Suppressor macrophage treated with lipopolysaccharide for 1 hour (primary cell): ENCODE data around the gene OR3A2.
A peak's percentile ranks its signal among the peaks of the same experiment; 100 is the strongest.
"Not testable (repeated sequence)": the region's sequence is repeated elsewhere in the genome, so short reads cannot be mapped to it uniquely, and the experiment has no call there.

Experiments used
- DNase-seq, 3 donors: peaks; one replicate each; pipeline ENCODE4 v3.0.0-alpha.2; 2020 to 2022

Gene OR3A2

DNA sequence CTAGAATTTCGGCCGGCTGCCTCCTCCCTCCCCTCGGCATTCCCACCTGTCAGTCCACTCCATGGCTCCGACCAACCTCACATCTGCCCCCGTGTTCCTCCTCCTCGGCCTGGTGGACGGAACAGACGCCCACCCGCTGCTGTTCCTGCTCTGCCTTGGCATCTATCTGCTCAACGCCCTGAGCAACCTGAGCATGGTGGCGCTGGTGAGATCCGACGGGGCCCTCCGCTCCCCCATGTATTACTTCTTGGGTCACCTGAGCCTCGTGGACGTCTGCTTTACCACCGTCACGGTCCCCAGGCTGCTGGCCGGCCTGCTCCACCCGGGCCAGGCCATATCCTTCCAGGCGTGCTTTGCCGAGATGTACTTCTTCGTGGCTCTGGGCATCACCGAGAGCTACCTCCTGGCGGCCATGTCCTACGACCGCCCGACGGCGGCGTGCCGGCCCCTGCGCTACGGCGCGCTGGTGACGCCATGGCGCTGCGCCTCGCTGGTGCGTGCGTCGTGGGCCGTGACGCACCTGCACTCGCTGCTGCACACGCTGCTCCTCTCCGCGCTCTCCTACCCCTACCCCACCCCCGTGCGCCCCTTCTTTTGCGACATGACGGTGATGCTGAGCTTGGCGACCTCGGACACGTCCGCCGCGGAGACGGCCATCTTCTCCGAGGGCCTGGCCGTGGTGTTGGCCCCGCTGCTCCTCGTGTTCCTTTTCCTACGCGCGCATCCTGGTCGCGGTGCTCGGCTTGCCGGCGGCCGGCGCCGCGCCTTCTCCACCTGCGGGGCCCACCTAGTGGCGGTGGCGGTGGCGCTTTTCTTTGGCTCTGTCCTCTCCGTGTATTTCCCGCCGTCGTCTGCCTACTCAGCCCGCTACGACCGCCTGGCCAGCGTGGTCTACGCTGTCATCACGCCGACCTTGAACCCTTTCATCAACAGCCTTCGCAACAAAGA is at the start of gene OR3A2:
Gene OR3A2 (minus strand): TSS at position 440 of the 948 bp plus-strand sequence.
- DNase-seq, result peak in 1 of 3 donors; percentile 13

DNA sequence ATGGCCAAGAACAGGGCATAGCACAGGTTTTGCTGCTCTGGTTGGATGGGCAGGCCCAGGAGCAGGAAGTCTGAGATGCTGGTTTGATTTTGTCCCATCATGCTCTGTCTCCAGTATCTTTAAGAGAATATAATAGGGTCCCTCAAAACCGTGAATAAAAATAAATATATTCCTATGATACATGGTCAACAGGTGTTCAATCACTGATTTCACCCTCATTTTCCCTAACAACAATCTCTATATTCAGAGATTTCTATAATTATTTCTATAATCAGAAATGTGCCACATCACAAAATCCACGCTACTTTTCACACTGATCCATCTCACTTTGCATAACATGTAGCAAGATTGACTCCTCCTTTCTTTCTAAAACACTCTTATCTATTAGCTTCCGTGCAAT is 47.6 kb upstream of the OR3A2 start, which contains the start of gene OR1E2:
Gene OR1E2 (minus strand): TSS at position 101 of the 400 bp plus-strand sequence. CDS start 0 bp downstream, at position 101.
- DNase-seq, result no peak

DNA sequence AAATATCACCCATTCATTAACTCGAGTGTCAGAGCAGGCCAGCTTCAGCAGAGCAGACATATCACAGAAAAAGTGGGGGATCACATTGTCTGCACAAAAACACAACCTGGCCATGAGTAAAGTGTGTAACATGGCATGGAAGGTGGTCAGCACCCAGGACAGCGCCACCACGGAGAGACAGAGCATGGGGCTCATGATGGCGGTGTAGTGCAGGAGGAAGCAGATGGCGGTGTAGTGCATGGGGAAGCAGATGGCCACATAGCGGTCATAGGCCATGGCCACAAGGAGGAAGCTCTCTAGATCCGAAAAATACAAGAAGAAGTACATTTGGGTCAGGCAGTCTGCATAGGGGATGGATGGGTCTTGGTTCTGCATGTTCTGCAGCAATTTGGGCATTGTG is 47.1 kb upstream of the OR3A2 start:
- DNase-seq, result peak; percentile 48 to 63 (median 62)

DNA sequence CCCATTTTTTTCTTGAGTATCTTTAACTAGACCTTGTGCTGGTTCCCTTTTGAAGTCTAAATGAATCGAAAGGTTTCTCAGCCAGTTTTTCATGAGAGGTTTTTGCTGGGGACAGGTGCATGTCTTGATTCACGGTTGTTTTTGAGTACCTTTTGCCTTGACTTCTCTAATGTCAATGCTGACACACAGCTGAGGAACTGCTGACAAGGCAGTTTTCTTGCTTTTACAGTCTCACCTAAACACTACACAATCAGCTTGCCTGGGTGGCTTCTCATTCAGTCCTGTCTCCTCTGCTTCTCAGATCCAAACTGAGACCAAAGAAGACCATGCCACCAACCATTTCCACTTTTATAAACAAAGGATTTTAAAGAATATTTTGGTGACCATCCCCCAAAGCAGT is 32.1 kb upstream of the OR3A2 start:
- no peak for DNase-seq

DNA sequence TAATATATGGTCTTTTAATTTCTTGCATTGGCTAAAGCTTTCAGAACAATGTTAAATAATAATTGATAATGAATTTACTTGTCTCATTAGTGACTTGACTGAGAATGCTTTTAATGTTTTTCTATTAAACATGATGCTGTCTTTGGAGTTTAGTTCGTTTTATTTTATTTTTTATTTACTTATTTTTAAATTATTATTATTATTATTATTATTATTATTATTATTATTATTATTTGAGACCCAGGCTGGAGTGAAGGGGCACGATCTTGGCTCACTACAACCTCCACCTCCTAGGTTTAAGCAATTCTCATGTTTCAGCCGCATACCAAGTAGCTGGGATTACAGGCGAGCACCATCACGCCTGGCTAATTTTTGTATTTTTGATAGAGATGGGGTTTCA is 29.5 kb upstream of the OR3A2 start:
- no peak for DNase-seq

DNA sequence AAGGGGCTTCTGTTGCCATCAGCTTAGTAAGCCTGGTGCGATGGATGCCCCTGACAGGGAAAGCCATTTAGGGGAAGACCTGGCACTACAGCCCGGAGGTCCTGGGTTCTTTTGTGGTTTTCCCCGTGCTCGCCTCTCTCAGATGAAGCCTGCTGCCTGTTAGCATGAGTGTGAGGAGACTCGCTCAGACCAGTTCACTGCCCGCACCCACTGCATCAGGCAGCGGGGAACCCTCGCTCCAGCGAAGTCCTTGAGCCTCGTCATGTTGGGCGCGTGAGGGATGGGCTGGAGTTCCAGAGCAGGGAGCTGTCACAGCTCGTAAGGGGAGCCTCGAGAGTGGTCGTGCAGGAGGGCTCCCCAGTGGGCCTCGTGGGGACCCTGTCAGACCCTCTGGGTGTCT is 26.1 kb upstream of the OR3A2 start:
- DNase-seq, result not testable (repeated sequence)

DNA sequence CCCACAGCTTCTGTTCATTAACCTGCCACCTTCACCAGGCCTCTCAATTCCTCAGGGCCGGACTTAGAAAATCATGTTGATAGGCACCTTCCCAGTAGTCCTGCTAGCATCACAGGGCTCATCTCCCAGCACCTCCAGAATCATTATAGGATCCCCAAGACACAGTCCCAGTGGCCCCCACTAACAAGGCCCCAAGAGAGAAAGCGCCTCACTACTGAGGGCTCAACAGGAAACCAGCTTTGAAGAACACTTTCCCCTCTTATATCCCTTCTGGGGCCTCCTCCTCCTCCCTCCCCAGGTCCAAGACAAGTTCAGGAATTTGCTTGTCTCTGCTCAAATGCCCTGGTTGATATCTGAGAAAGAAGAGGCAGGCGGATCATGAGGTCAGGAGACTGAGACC is 25.0 kb upstream of the OR3A2 start, which contains the start of gene OR3A3:
Gene OR3A3 (plus strand): TSS at position 301 of the 400 bp plus-strand sequence.
- no peak for DNase-seq

DNA sequence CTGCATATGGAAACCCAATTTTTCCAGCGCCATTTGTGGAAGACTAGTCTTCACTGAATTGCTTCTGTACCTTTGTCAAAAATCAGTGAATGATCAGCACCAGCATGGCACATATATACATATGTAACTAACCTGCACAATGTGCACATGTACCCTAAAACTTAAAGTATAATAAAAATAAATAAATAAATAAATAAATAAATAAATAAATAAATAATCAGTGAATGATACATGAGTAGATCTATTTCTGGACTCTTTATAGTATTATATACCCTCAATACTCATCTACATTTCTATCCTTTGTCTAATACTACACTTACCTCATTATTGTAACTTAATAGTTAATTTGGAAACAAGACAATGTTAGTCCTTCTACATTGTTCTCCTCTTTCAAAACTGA is 17.7 kb upstream of the OR3A2 start:
- DNase-seq, result not testable (repeated sequence)

DNA sequence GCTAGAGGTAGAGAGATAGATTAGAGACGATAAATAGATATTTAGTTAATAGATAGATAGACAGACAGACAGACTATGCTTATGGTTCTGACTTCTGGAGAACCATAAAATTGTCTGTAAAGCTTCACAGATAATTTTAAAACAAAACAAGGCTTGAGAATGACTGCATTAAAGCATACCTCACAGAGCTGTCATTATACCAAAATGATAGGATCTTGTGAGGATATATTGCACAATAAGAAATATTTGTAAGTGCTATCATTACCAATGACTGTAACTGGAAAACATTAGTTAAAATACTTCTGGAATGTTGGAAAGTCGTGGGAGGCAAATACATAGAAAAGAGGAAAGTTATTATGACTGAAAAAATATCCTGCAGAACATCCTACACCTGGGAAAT is 15.7 kb upstream of the OR3A2 start:
- no peak for DNase-seq

DNA sequence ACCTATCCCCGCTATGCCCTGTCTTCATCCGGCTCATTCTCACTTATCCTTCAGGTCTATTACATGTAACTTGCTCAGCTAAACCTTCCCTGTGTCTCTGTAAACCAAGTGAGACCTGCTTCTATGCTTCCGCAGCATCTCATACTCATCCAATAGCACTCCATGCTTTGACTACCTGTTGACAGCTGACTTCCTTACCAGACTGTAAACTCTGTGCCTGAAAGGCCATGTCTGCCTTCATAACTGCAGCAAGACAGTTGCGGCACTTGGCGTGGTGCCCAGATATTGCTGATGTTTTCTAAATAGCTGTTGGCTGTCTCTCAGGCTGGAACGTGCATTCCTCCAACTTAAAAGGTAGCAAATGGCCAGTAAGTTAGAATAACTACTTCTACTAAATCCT is 13.9 kb upstream of the OR3A2 start:
- no peak for DNase-seq

DNA sequence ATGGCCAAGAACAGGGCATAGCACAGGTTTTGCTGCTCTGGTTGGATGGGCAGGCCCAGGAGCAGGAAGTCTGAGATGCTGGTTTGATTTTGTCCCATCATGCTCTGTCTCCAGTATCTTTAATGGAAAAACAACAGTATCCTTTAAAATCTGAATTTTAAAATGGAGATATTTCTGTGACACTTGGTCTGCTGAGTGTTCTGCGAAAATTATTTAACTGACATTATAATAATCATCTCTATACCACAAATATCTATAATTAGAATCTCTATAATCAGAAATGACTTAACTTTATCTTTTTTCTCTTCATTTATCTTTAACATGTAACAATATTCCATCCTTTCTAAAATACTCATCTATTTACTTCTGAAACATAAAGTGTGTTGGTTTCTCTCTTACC is 12.2 kb upstream of the OR3A2 start, which contains the start of gene OR1E1:
Gene OR1E1 (minus strand): TSS at position 101 of the 400 bp plus-strand sequence. CDS start 0 bp downstream, at position 101.
- no peak for DNase-seq

DNA sequence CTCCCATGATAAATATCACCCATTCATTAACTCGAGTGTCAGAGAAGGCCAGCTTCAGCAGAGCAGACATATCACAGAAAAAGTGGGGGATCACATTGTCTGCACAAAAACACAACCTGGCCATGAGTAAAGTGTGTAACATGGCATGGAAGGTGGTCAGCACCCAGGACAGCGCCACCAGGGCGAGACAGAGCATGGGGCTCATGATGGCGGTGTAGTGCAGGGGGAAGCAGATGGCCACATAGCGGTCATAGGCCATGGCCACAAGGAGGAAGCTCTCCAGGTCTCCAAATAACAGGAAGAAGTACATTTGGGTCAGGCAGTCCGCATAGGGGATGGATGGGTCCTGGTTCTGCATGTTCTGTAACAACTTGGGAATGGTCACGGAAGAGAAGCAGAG is 11.7 kb upstream of the OR3A2 start:
- DNase-seq, result peak in 2 of 3 donors; percentile 17 to 36

DNA sequence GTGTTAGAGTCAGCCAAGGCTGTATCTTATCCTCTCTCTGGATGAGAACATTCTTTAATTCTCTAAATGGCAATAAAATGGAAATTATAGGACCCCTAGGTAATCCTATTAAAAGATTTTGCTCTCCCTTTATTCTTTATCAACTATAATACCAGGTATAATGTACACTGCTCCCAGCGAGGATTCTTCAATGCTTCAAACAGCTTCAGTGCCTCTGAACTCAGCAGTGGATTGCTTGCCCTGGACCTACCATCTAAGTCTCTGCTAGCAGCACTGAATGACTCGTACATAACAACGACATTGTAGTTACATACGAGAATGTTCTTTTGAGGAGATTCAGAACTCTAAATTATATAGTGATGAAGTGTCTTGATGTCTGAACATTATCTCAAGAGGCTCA is 3.7 kb upstream of the OR3A2 start:
- no peak for DNase-seq

DNA sequence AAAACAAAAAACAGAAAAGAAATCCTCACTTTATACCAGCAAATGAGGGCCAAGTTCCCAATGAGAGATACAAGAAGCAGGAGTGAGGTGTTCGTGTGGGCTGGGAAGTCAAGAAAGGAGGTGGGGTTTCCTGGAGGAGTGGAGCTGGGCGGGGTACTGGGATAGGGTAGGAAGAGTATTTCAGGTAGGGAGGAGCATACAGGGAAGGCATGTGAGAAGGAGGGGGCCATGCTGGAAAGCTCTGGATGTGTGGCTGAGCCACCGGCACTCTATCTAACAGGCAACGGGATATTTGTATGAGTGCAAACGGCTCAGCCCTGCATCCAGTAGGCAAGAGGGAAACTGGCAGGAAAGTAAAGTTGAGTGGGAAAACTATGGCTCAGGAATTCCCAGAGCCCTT is 4.2 kb downstream of the OR3A2 start:
- DNase-seq, result no peak

DNA sequence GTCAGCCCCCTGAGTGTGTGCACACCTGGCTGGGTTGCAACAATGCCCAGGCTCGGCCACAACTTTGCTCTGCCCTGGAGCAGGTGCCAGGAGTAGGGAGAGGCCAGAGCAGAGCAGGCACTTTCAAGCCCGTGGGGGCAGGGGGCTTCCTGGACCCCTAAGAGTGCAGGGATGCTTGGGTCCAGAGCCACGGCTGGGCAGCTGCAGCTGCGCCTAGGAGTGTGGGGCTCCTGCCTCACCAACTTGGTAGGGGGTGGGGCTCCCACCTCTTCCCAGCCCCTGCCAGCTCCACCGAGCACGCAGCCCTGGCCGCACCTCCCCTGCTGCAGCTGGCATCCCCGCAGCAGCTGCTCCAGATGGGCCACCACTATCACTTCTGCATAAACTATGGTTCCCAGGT is 7.8 kb downstream of the OR3A2 start:
- DNase-seq, result no peak

DNA sequence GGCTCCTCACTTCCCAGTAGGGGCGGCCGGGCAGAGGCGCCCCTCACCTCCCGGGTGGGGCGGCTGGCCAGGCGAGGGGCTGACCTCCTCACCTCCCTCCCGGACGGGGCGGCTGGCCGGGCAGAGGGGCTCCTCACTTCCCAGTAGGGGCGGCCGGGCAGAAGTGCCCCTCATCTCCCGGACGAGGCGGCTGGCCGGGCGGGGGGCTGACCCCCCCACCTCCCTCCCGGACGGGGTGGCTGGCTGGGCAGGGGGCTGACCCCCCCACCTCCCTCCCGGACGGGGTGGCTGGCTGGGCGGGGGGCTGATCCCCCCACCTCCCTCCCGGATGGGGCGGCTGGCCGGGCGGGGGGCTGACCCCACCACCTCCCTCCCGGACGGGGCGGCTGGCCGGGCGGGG is 14.9 kb downstream of the OR3A2 start:
- not testable (repeated sequence) for DNase-seq

DNA sequence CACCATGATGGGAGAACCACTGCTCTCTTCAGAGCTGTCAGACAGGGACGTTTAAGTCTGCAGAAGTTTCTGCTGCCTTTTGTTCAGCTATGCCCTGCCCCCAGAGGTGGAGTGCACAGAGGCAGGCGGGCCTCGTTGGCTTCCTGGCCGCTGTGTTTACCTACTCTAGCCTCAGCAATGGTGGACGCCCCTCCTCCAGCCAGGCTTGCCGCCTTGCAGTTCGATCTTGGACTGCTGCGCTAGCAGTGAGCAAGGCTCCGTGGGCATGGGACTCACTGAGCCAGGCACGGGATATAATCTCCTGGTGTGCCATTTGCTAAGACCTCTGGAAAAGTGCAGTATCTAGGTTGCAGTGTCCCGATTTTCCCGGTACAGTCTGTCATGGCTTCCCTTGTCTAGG is 43.3 kb downstream of the OR3A2 start:
- not testable (repeated sequence) for DNase-seq

DNA sequence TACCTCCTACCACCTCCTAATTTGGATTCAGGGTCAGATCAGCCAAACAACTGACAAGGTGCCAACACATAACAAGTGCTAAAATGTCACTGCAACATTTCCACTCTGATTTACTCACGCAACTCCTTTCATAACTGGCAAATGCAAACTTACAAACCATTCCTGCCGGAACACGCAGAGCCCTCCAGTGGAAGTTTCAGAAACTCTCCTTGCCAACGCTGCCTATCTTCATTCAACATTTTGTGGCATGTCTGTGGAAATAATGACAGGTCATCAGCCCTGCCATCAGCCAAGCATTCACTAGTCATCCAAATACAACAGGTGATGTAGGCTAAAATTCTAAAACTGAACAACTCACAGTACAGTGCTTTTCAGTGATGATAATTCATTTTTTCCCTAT is 50.2 kb downstream of the OR3A2 start:
- peak in 2 of 3 donors; percentile 1 to 3 for DNase-seq

DNA sequence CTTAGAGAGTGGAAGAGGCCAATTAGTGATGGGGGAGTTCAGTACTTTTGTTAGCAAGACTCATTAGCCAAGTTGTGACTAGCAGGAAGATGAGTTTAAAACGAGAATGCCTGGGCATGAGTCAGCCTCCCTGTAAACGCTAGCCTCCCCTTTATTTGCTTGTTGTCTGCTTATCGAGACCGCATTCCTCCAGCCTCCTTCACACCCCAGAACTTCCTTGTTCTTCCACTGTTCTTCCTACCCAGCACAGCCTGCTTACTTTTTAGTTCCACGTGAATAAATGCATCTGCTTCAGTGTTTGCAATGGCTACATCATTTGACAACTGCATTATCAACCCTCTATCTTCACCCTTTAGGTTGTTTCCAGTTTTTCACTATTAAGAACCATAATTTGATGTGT is 67.8 kb downstream of the OR3A2 start:
- DNase-seq, result no peak

DNA sequence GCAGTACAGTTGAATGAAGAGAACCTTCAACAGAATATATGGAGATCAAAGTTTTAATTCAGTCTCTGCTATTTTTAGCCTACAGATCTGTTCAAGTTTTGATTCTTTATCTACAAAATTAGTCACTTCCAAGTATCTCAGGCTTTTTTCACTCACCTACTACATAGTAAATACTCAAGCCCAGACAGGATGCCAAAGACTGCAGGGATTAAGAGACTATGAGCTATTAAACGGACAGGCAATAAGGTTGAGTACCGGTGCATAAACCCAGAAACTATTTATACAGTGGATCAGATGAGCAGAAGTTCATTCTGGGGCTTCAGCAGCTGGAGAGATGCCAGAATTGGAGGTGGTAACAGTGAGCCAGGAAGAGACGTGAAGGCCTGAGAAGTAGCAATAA is 69.3 kb downstream of the OR3A2 start:
- no peak for DNase-seq

DNA sequence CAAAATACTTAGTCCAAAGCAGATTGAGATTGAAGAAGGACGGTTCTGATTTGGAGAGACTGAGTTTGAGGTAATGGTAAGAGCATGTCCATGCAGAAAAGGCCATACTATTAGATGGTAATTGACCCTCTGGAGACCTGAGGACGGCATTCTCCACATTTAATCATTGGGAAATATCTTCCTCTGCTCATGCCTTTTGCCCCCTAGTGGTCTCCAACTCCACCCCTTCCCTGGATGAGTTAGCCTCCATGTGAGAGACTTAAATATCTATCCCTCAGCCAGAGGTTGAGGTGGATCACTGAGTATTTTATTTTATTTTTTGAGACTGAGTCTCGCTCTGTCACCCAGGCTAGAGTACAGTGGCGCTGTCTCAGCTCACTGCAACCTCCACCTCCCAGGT is 77.5 kb downstream of the OR3A2 start:
- no peak for DNase-seq

DNA sequence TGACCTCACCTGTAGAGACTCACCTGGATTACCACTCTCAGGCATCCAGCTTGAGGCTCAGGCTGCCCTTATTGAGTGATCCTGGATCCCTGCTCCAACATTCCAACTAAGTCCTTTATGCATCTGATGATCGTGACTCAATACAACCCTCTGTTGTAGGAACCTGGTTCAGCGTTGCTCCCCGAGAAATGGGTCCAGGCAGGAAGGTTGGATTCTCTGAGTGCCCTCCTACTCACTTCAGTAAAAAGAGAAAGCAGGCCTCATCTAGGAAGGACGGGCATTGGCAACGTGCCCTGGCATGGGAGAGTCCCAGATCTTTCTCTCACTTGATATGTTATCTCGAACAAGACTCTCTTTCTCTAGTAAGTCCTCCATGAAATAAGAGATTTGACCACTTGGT is 87.8 kb downstream of the OR3A2 start, which contains the start of gene OR3A1:
Gene OR3A1 (minus strand): TSS at position 101 of the 400 bp plus-strand sequence. CDS start 5,778 bp downstream, outside the sequence.
- DNase-seq, result no peak

DNA sequence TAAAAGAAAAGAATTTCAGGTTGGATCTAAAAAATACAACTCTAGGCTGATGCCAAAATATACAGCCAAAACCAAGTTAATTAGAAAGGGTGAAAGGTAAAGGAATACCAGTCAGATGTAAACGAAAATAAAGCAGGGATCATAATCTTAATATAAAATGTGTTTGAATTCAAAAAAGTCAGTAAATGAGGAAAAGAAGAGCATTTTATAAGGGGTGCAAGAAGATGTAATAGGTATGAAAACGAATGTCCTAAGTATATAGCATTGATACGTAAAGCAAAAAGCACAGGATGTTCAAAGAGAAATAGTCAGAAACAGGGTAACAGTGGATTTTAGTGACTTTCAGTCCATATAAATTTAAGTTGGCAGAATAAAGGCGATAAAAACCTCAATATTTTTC is 90.5 kb downstream of the OR3A2 start:
- DNase-seq, result no peak

DNA sequence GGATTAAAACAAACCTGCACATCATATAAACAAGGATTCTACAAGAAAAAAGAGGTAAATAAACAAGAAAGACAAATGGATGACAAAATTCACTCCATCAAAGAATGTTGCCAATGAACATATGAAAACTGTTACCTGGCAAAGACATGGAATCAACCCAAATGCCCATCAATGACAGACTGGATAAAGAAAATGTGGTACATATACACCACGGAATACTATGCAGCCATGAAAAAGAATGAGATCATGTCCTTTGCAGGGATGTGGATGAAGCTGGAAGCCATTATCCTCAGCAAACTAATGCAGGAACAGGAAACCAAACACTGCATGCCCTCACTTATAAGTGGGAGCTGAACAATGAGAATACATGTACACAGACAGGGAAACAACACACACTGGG is 92.6 kb downstream of the OR3A2 start:
- DNase-seq, result not testable (repeated sequence)
